BE2C (cell line): ENCODE measurements around the gene OPN4.
A peak's percentile ranks its signal among the peaks of the same experiment; 100 is the strongest.

Experiments
- DNase-seq: peaks from one replicate; pipeline ENCODE4 v3.0.0-alpha.2; 2020
- H3K27me3 ChIP-seq: fragments of 250-450 bp; sonication (Bioruptor Pico); 2 replicates; pipeline ENCODE4 v1.5.1; 2020; ENCODE audit warnings: mild to moderate bottlenecking
- H3K36me3 ChIP-seq: fragments of 250-450 bp; sonication (Bioruptor Pico); 2 replicates; pipeline ENCODE4 v1.5.1; 2020; ENCODE audit warnings: mild to moderate bottlenecking
- H3K4me1 ChIP-seq: fragments of 250-450 bp; sonication (Bioruptor Pico); 2 replicates; pipeline ENCODE4 v1.5.1; 2020
- H3K4me3 ChIP-seq: 2 replicates; pipeline ENCODE4 v1.5.1; 2011; ENCODE audit warnings: low read depth, low read length
- H3K9me3 ChIP-seq: fragments of 250-450 bp; sonication (Bioruptor Pico); 2 replicates; pipeline ENCODE4 v1.5.1; 2020
- CTCF ChIP-seq: IDR thresholded peaks from 2 replicates; pipeline ENCODE4 v1.5.1; 2012; ENCODE audit warnings: mild to moderate bottlenecking, low read depth, low read length

Gene OPN4

DNA sequence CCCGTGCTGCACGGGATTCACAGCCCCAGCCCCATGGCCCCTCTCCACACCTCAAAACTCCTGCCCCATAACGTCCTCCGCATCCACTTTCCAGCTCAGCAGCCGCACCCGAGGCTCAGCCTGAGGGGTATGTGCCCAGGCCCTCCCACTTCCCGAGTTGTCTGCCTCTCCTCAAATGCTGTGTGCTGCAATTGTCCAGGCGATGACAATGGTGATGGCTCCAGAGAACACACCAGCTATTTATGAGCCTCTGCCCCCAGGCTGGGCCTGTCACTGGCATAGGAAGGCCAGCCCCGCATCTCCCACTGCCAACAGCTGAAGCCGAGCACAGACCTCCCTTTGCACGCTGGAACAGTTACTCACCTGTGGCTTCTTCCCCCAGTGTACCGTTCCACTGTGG lies 11.5 kb downstream of the OPN4 start:
- no peaks in the 10 kb centered on the region for H3K27me3 ChIP-seq
- H3K4me3 ChIP-seq, result no peak overlapping the region
- TF ChIP-seq CTCF, result no peak
- H3K36me3 ChIP-seq, result no peaks in the 10 kb centered on the region; the same call in 1 of the 2 replicates
- peaks cover 58% of the 10 kb centered on the region for H3K4me1 ChIP-seq
- H3K9me3 ChIP-seq, result no peaks in the 10 kb centered on the region
- peak; percentile 80 for DNase-seq

GRCh38 chr10:86666538-86666937 lies 12.2 kb downstream of the OPN4 start:
- DNase-seq, result peak; percentile 76
- Histone ChIP-seq H3K4me3 (peak overlapping the region; percentile 49), H3K9me3 (no peaks in the 10 kb centered on the region), H3K4me1 (peaks cover 55% of the 10 kb centered on the region), H3K27me3 (no peaks in the 10 kb centered on the region), H3K36me3 (no peaks in the 10 kb centered on the region; the same call in 1 of the 2 replicates)
- TF ChIP-seq CTCF, result no peak

DNA sequence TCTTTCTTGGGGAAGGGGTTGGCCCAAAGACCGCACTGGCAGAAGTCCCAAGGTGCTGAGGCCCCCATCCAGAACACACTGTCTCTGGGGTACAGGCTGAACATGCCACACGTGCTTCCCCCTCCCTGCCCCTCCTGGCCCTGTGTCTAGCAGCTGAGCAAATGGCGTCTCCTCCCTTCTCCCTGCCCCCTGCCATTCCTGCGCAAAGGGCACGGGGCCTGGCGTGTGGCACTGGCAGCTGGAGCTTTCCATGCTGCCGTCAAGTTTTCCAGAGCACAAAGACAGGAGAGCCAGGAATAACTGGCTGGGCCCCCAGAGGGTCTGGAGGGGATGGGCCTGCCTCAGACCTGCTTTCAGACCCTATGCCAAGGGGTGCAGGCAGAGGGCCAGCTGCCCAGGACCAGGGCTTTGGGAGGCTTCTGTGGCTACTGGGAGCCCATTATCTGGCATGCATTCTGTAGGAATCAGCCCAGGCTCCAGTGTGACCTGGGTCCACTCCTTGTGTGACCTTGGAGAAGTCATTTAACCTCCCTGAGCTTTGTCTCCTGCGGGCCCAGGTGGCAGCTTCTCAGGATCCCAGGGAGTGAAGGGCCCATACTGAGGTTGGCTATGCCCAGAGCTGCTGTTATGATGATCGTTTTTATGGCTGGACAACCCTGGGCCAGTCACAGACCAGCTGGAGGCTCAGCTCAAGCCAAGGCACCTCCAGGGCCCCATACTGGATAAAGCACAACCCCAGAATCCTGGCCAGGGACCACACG lies 13.3 kb downstream of the OPN4 start:
- no peak for TF ChIP-seq CTCF
- Histone ChIP-seq H3K36me3 (no peaks in the 10 kb centered on the region; the same call in 1 of the 2 replicates), H3K4me1 (peaks cover 53% of the 10 kb centered on the region), H3K4me3 (peak overlapping the region; percentile 49), H3K9me3 (no peaks in the 10 kb centered on the region), H3K27me3 (no peaks in the 10 kb centered on the region)
- no peak for DNase-seq

DNA sequence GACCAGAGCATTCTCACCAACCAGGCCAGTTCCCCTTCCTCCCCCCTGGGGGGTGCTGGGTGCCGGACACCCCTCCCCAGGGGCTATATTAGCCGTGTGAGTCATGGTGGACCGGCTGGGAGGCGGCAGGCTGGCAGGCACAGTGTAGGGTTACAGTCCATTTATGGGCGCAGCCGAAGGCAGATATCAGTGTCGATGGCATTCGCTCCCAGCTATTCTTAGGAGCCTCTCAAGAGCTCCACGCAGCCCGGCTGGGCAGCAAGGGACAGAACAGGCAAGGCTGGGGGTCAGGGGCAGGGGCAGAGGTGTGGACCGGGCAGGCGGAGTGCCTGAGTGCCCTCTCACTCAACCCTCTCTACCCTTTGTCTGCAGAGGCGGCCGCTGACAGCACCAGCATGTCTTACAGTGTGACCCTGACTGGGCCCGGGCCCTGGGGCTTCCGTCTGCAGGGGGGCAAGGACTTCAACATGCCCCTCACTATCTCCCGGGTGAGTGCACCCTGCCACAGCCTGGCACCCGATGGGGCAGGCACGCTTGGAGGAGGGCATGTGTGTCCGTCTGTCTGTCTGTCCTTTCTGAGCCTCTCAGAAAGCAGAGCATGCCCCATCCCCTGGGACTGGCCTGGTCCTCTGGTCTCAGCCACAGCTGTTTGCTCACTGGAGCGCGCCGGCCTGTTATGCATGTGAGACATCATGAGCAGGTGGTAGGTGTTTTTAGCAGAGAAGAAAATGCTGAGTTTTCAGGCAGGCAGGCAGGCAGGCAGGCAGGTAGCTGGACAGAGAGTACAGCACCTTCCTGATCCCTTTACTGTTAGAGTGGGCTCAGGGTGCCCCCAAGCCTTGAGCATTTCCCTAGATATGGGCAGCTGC lies 14.2 kb downstream of the OPN4 start, which contains the start of gene LDB3:
TSS of gene LDB3 (plus strand) at position 215 of the 869 bp plus-strand sequence. CDS start at position 396, 181 bp downstream.
- H3K4me3 ChIP-seq, result peak within 1 kb of the TSS; percentile 49
- TF ChIP-seq CTCF, result no peak

GRCh38 chr10:86670290-86670811 lies 16.0 kb downstream of the OPN4 start:
- DNase-seq, result no peak
- Histone ChIP-seq H3K4me3 (no peak overlapping the region), H3K9me3 (no peaks in the 10 kb centered on the region), H3K27me3 (no peaks in the 10 kb centered on the region), H3K4me1 (peaks cover 65% of the 10 kb centered on the region), H3K36me3 (no peaks in the 10 kb centered on the region; the same call in 1 of the 2 replicates)
- no peak for TF ChIP-seq CTCF

More for the DNA sequence above, 14.2 kb downstream of the OPN4 start, which contains the start of gene LDB3:
- no peaks in the 10 kb centered on the region; the same call in 1 of the 2 replicates for H3K36me3 ChIP-seq
- H3K4me1 ChIP-seq, result peaks cover 59% of the 10 kb centered on the region
- no peaks in the 10 kb centered on the region for H3K9me3 ChIP-seq
- peak; percentile 93 for DNase-seq
- H3K27me3 ChIP-seq, result no peaks in the 10 kb centered on the region
